Heart left ventricle (tissue), 13 donors: ENCODE data around the gene ALDH9A1.

ENCODE experiments used
- CTCF ChIP-seq, 12 donors: fragments of 200-600 bp; sonication (generic) in 4 of 12; IDR thresholded peaks; one replicate each; pipeline versions ENCODE4 v1.5.0 to v1.8.0; 2018 to 2022; ENCODE audit warnings: antibody characterized with exemption in 12 of 12, mild to moderate bottlenecking in 5 of 12
- POLR2A ChIP-seq, 2 donors: fragments of 450-650 bp; IDR thresholded peaks; one replicate each; pipeline ENCODE4 v1.6.1; 2017; ENCODE audit warnings: antibody characterized with exemption in 2 of 2, mild to moderate bottlenecking in 2 of 2, moderate library complexity in 2 of 2
- donor health status: ischemic (EF 13 %, LVEDD 7.1; RV severe dilation, severe dysfunction).
- donor health status: DM: no; HTN: yes; CAD: no.
- donor health status: DM: no; HTN: no; CAD: no.
- donor health status: ischemic (EF 25% LVEDD 6.9; RV normal size, moderate dysfunction).
- donor health status: ischemic (EF 25% LVEDD 5.7; RV mildly dilated, moderate dysfunction).
- donor health status: ischemic (EF 35%, LVEDD 5.7; RV mildly dilated, moderate dysfunction).
- donor health status: nonischemic (EF 11% LVEDD 7.7; RV severe dilation, severe dysfunction).
- donor health status: DM: yes; HTN: yes; CAD: no.
- donor health status: PGD.
- donor health status: ischemic (EF 29% LVEDD 5.4; RV normal size, mild dysfunction).
- donor health status: nonischemic (EF 23%, LVEDD 6.1; RV moderate dilation, normal function).

DNA sequence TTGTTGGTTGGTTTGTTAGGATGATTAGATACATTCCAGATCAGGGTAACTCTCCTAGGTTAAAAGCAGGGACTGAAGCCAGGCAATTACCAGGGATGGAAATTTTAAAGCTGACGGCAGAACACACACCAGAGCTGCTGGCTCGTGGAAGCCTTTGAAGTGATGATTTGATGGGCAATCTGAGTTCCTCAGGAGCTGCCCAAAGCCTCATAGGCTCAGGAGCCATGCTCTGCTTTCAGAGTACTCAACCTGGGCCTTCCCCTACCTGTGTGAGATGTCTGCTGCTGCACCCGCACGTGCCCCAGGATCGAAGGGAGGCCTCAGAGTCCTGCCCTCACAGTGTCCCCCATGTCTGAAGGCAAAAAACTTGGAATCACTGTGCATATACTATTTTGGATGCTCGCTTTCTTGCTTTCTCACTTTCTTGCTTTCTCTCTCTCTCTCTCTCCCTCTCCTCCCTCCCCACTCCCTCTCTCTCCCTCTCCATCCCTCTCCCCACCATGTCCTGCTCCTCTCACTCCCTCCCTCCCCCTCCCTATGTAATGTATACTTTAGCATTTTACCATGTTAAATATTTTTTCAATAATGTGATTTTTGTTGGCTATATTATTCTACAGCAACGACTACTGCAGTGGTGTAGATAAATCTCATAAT lies 49.3 kb downstream of the ALDH9A1 start:
- TF ChIP-seq POLR2A (IDR thresholded peaks at IDR 0.05) (no peak), CTCF (IDR thresholded peaks at IDR 0.05) (no peak)
